Peyer's patch (tissue), 4 donors: ENCODE data around the gene SARM1.

Experiments used
- POLR2A ChIP-seq, 2 donors: fragments of 450-650 bp; IDR thresholded peaks; one replicate each; pipeline ENCODE4 v1.5.1; 2017; ENCODE audit warnings: antibody characterized with exemption in 2 of 2, mild to moderate bottlenecking in 2 of 2, moderate library complexity in 2 of 2
- TF ChIP-seq, protein P1 (sequence below), 6 experiments: fragments of 450-650 bp in 4 of 6; fragments of 200-600 bp in 2 of 6; sonication (generic) in 1 of 6; IDR thresholded peaks; one replicate each; pipeline ENCODE4 v1.5.1; 2017 to 2019; ENCODE audit warnings: antibody characterized with exemption in 6 of 6, mild to moderate bottlenecking in 3 of 6, moderate library complexity in 1 of 6

DNA sequence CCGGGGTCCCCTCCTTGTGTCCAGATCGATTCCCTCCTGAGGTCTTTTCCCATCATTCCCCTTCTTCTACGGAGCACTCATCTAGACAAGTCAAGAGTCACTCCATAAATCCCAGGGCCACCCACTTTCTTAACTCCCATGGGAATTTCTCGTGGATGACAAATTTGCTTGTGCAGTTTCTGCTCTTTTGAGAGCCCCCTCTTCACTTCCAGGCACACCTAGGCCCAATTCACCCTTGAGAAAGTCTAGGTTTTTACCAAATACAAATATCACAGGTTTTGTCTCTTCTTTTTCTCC is 13.6 kb upstream of the SARM1 start:
- TF ChIP-seq, protein P1, sequence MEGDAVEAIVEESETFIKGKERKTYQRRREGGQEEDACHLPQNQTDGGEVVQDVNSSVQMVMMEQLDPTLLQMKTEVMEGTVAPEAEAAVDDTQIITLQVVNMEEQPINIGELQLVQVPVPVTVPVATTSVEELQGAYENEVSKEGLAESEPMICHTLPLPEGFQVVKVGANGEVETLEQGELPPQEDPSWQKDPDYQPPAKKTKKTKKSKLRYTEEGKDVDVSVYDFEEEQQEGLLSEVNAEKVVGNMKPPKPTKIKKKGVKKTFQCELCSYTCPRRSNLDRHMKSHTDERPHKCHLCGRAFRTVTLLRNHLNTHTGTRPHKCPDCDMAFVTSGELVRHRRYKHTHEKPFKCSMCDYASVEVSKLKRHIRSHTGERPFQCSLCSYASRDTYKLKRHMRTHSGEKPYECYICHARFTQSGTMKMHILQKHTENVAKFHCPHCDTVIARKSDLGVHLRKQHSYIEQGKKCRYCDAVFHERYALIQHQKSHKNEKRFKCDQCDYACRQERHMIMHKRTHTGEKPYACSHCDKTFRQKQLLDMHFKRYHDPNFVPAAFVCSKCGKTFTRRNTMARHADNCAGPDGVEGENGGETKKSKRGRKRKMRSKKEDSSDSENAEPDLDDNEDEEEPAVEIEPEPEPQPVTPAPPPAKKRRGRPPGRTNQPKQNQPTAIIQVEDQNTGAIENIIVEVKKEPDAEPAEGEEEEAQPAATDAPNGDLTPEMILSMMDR (IDR thresholded peaks at IDR 0.05): no peak
- TF ChIP-seq POLR2A (IDR thresholded peaks at IDR 0.05): no peak
